Measurements from ENCODE around the gene ARMH3.
A peak's percentile ranks its signal among the peaks of the same experiment; 100 is the strongest.
"Not testable (repeated sequence)": the region's sequence is repeated elsewhere in the genome, so short reads cannot be mapped to it uniquely, and the experiment has no call there.

Gene ARMH3, protein sequence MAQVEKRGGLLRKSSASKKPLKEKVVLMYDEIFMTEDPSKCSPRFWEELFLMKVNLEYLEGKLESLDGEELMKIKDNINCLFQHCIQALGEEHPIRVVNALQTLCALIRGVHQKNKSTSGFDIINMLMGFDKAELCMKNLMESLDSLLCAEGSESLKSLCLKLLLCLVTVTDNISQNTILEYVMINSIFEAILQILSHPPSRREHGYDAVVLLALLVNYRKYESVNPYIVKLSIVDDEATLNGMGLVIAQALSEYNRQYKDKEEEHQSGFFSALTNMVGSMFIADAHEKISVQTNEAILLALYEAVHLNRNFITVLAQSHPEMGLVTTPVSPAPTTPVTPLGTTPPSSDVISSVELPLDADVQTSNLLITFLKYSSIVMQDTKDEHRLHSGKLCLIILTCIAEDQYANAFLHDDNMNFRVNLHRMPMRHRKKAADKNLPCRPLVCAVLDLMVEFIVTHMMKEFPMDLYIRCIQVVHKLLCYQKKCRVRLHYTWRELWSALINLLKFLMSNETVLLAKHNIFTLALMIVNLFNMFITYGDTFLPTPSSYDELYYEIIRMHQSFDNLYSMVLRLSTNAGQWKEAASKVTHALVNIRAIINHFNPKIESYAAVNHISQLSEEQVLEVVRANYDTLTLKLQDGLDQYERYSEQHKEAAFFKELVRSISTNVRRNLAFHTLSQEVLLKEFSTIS

DNA sequence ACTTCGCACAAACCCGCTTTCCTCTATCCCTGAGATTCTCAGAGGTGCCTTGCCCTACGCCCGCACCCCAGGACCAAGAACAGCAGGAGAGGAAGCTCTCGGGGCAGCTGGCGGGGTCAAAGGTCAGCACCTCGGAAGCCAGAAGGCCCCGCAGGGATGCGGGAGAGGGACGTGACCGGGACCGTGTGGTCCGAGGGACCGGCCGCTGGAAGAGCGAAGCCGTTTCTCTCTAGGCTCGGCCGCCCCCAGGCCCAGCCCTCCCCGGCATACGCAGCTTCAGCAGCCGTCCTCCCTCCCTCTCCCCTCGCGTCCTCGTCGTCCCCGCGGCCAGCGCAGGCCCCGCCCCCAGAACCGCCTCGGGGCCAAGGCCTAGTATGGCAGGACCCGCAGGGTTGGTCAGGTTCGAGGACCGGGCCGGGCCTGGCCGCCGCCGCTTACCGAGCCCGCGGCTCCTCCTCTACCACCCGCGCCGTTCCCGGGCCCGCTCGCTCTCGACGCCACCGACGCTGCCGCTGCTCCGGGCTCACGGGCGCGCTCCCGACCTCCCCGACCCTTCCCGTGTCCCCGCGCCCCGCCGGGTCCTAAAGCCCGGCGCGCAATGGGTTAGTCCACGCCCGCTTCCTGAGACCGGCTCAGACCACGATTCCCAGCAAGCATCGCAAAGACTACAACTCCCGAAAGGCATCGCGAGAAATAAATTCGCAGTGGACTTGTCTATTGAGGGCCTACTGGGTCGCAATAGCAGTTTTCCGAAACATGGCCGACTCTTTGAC is at the start of gene ARMH3:
ARMH3 (minus strand) TSS at position 527 of the 773 bp plus-strand sequence. CDS start 16,059 bp downstream, outside the sequence.
- DNase-seq (ENCODE audit: low spot score): peak; percentile 95

DNA sequence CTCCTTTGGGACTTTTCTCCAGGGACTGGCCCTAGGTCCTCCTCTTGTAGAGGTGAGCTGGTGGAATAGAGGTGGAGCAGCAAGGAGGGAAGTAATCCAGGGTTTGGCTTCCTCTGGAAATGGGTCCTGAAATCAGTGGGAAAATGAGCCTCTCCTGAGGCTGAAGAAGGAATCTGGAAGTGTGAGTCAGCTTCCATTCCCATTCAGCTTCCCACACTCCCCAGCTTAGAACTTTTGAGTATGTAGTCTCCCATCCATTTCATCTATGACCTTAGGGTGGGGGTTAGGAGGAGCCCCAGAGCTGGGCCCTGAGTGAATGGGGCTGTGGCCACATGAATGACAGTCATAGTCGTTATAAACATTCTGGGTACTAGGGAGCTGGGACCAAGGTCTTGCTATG is 46.4 kb upstream of the ARMH3 start:
- no peak for DNase-seq (ENCODE audit: low spot score)

DNA sequence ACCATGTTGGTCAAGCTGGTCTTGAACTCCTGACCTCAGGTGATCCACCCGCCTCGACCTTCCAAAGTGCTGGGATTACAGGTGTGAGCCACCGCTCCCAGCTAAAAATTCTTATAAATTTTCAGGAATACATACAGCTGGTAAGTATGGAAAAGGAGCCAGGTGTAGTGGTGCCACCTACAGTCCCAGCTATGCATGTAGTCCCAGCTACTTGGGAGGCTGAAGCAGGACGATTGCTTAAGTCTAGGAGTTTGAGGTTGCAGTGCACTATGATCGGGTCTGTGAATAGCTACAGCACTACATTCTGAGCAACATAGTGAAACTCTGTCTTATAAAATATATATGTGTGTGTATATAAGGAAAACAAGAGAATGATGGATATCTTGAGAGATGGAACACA is 45.2 kb upstream of the ARMH3 start:
- no peak for DNase-seq (ENCODE audit: low spot score)

DNA sequence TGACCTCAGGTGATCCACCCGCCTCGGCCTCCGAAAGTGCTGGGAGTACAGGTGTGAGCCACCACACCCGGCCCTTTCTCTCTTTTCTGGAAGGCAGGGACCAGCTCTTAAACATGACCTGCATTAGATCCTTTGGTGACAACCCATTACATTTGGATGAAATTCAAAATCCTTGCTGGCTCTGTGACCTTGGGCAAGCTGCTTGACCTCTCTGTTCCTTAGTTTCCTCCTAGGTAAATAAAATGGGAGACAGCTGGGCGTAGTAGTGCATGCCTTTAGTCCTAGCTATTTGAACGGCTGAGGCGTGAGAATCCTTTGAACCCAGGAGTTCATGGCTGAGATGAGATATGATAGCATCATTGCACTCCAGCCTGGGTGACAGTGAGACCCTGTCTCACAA is 40.5 kb upstream of the ARMH3 start:
- no peak for DNase-seq (ENCODE audit: low spot score)

DNA sequence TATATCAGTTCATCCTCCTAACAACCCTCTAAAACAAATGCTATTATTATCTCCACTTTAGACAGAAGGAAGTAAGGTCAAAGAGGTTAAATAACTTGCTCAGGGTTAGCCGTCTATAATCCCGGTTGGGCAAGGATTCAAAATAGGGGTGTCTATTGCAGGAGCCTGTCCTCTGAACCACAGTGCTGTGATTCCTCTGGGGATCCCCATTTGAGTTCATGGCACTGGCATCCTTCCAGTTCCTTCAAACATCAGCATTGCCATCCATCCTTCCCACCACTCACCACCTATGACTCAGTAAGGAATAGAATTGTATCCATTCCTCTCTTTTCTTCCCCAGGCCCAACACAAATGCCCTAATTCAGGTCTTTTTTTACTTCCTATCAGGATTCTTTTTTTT is 34.8 kb upstream of the ARMH3 start:
- DNase-seq (ENCODE audit: low spot score): no peak

DNA sequence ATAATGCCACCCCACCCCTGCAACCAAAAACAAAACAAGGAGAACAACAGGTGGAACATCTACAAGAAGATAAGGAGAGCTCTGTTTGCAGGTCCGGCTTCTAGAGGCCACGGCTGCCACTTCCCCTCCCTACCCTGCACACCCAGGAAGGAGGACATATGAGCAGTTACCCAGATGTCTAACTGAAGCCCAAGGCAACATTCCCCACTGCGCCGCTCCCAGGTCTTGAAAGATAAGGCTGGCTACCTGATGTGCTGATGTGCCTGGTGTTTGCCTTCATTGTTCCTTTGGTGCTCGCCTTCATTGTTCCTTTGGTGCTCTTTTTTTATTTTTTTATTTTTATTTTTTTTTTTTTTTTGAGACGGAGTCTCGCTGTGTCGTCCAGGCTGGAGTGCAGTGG is 30.2 kb upstream of the ARMH3 start:
- DNase-seq (ENCODE audit: low spot score): no peak

DNA sequence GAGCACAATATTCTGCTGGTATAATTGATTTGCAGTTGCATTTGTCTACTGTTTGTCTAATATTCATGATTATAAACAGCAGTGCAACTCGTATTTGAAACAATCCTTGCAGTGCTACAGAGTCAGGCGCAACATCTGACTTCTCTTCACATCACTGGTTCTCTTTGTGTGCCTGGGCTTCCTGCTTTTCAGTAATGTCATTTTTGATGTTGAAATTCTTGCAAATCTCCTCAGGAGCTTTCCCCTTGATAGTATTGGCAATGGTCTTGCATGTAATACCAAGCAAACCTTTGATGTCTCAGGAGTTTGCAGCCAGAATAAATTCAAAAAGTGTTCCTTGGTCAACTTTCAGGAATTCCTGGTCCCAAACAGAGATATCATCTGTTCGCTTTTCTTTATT is 29.4 kb upstream of the ARMH3 start:
- DNase-seq (ENCODE audit: low spot score): no peak

DNA sequence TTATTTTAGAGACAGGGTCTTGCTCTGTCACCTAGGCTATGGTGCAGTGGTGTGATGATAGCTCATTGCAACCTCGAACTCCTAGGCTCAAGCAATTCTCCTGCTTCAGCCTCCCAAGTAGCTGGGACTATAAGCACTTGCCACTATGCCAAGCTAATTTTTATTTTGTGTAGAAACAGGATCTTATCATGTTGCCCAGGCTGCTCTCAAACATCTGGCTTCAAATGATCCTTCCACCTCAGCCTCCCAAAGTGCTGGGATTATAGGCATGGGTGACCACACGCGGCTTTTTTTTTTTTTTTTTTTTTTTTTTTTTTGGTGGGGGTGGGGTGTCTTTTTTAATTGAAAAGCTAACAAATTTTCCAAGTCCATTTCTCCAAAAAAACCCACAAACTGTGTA is 27.6 kb upstream of the ARMH3 start:
- no peak for DNase-seq (ENCODE audit: low spot score)

DNA sequence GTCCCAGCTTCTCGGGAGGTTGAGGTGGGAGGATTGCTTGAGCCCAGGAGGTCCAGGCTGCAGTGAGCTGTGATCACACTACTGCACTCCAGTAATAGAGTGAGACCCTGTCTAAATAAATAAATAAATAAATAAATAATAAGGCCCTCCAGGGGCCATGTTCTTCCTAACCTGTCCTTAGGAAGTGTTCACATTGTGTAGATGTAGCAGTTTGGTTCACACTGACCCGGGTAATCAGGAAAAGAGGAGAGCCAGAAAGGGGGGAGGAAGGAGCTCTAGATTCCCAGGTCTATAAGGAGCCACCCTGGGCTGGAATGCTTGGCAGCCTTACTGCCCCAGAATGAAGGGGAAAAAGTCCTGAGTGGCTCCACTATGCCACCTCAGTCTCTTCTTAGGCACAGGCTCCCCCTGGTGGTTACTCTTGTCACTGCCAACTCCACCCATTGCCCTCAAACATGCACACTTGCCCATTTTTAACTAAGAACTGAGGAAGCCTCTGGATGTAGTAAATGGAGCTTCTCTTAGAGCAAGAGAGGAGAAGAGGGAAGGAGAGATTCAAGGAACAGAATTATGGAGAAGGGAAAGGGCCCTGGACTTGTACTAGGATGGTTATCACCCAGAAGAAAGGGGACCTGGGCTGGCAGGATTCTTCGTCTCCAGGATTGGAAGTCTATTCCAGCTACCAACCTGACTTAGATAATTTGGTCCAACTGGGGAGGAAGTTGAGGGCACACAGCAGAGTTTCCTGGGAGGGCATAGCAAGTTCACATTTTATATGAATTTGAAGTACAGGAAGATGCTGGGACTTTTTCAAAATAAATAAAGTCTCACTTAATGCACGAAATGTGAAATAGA is 16.9 kb upstream of the ARMH3 start:
- peak; percentile 81 for DNase-seq (ENCODE audit: low spot score)

DNA sequence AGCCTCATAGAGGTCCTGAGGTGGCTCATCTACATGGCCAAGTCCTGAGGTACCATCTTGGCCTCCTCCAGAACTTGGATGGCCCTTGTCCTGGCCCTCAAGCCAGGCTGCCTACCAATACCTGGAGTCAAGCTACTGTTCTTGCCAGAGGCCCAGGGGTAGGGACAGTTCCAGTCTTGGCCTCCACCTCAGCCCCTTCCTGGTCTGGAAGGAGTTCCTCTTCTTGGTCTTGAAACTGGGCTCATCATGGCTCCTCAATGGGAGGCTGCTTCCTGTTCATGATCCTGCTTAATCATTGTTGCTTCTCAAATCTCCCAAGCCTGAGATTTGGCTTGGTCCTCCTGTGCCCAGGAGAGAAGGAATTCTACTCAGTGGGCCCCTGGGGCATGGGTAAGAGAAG is 13.1 kb upstream of the ARMH3 start:
- DNase-seq (ENCODE audit: low spot score): no peak

DNA sequence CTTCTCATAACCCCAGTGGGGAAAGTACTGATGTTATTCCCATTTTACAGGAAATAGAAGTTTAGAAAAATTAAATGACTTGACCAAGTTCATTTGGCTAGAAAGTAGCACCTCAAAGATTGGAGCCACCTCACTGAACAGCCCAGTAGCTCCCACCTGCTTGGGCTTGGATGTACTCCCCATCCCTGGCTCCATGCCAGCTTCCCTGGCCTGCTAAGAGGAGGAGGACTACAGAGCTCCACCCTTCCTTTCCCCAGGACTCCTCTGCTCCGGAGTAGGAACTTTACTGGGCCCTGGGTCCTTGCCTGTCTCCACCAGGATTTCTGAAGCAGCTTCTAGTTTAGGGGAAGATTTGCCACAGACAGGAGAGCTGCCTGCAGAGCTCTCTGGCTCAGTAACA is 12.2 kb upstream of the ARMH3 start:
- no peak for DNase-seq (ENCODE audit: low spot score)

DNA sequence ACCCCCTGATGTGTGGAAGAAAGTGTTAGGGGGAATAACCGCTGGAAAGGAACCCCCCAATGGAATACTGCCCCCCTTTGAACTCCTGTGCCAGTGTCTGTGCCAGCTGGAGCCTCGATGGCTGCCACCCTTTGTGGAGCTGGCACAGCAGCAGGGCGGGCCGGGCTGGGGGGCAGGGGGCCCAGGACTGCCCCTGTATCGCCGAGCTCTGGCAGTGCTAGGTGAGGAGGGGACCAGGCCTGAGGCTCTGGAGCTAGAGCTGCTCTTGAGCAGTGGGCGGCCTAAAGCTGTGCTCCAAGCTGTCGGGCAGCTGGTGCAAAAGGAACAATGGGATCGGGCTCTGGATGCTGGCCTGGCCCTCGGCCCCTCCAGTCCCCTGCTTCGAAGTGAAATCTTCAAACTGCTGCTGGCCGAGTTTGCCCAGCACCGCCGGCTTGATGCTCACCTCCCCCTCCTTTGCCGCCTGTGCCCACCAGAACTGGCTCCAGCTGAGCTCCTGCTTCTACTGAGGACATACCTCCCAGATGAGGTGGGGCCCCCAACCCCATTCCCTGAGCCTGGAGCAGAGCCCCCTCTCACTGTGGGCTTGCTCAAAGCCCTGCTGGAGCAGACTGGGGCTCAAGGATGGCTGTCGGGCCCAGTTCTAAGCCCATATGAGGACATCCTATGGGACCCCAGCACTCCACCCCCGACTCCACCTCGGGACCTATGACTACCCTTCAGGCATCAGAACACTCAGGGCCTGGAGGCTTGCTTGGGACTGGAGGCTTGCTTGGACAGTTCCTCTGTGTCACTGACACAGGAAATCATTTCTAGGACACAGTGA is 11.3 kb upstream of the ARMH3 start:
- DNase-seq (ENCODE audit: low spot score): no peak

DNA sequence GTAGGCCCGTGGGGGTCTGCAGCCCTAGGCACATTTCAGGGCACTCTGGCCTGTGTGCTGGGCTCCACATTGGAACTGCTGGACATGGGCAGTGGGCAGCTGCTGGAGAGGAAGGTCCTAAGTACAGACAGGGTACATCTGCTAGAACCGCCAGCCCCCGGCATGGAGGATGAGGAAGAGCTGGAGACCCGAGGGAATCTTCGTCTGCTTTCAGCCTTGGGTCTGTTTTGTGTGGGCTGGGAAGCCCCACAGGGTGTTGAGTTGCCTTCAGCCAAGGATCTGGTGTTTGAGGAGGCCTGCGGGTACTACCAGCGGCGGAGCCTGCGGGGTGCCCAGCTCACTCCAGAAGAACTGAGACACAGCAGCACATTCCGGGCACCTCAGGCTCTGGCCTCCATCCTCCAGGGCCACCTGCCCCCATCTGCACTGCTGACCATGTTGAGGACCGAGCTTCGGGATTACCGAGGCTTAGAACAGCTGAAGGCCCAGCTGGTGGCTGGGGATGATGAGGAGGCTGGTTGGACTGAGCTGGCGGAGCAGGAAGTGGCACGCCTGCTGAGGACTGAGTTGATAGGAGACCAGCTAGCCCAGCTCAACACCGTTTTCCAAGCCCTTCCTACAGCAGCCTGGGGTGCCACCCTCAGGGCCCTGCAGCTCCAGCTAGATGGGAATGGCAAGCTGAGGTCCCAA is 10.6 kb upstream of the ARMH3 start:
- no peak for DNase-seq (ENCODE audit: low spot score)

DNA sequence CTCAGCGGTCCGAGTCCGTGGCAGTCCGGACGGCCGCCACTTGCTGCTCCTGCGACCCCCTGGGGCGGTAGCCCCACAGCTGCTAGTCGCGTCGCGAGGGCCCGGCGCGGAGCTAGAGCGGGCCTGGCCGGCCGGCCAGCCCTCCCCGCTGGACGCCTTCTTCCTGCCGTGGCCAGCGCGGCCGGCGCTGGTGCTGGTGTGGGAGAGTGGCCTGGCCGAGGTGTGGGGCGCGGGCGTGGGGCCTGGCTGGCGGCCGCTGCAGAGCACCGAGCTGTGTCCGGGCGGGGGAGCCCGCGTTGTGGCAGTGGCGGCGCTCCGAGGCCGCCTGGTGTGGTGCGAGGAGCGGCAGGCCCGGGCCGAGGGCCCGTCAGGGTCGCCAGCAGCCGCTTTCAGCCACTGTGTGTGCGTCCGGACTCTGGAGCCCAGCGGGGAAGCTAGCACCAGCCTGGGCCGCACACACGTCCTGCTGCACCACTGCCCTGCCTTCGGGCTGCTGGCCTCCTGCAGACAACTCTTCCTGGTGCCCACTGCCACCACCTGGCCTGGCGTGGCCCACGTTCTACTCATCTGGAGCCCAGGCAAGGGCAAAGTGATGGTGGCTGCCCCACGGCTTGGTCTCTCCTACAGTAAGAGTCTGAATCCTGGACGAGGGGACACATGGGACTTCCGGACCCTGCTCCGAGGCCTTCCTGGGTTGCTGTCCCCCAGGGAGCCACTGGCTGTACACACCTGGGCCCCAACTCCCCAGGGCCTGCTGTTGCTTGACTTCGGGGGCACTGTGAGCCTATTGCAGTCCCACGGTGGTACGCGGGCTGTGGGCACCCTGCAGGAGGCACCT is 9.8 kb upstream of the ARMH3 start:
- DNase-seq (ENCODE audit: low spot score): peak; percentile 70

DNA sequence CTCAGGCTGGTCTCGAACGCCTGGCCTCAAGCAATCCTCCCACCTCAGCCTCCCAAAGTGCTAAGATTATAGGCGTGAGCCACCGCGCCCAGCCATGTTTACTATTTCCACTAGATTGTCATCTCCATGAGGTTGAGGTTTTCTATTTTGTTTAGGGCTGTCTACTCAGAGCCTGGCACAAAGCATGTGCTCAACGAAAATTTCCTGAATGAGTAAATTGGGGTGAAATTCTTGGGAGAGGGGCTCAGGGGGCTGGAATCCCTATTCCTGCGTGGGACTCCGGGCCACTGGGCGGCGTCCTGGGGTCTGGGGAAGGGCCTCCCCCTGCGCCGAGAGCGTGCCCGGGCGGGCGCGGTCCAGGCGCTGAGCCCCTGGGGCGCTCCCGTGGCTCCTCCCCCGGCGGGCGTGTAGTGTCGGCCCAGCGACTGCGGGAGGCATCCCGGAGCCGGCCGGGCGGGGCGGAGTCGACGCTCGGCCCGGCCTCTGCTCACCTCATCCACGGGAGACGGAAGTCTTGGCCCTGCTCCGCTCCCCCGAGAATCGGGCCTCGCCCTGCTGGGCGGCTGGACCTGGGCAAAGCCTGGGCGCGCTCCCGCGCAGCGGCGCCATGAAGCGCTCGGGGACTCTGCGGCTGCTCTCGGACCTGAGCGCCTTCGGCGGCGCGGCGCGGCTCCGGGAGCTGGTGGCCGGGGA is 9.0 kb upstream of the ARMH3 start, which contains the start of gene HPS6:
HPS6 (plus strand) TSS at position 482 of the 693 bp plus-strand sequence; CDS start at position 608, 126 bp downstream.
- peak; percentile 83 for DNase-seq (ENCODE audit: low spot score)

DNA sequence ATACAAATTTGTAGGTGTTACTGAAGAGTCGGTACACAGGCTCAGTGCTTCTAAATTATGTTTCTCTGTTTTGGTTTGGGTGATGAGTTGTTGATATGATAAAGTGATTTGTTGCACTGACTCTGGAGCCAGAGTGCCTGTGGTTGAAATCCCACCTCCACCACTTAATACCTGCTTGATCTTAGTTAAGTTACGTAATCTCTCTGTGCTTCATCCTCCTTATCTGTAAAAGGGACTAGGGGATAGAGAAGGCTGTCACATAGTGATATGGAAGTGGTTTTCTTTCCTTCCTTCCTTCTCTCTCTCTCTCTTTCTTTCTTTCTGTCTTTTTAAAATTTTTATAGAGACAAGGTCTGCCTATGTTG is 8.5 kb upstream of the ARMH3 start:
- no peak for DNase-seq (ENCODE audit: low spot score)

DNA sequence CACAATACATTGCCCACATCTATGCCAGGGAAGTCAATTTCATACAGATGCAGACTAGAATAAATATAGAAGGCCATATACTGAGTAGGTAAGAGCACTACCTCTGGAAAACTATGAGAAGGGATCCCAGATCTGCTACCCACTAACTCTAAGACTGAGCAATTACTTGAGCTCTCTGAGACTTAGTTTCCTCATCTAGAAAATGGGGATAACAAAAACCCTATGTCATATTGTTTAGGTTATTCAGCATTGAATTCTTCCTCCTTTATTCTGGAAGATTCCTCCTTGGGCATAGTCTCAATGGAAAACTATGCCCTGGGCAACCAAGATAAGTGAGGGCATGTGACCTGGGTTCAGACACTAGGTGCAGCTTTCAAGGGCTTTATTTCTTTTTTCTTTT is 4.0 kb upstream of the ARMH3 start:
- DNase-seq (ENCODE audit: low spot score): no peak

DNA sequence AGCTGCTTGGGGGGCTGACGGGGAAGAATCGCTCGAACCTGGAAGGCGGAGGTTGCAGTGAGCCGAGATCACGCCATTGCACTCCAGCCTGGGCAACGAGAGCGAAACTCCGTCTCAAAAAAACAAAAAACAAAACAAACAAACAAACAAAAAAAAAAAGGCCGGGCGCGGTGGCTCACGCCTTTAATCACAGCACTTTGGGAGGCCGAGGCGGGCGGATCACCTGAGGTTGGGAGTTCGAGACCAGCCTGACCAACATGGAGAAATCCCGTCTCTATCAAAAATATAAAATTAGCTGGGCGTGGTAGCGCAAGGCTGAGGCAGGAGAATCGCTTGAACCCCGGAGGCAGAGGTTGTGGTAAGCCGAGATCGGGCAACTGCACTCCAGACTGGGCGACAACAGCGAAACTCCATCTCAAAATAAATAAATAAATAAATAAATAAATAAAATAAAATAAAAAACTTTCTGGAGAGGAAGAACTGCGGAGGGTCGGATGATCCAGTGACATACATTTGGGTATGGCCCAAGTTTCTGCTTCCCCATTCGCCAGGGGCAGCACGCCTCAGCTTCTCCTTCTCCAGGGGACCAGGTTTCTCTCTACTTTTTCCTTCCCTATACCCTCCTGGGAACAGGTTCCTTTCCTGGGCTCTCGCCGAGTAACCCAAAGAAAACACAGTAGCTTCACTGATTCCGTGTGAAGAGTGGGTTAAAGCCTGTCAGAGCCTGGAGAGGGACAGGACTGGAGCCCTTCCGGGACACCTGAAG is 909 bp downstream of the ARMH3 start:
- not testable (repeated sequence) for DNase-seq (ENCODE audit: low spot score)

Data from ecto neural progenitor cell (in vitro differentiated cells).